ENCODE results near the gene VAT1. TPM values are rescaled to one million over a fixed set of nuclear protein-coding genes. Genes with fewer than 3 reads are reported as not detected.

Gene VAT1
- total and polyA plus RNA-seq, 9 of the 15 experiments (the other 6 are each of a cell fraction or from before 2014, with no cell fraction given): 29.4 to 153 (median 66.7) TPM

- no peak for DNase-seq (ENCODE audit: extremely low read depth in 1 of 4, low spot score in 3 of 4)
- Histone ChIP-seq H2AFZ (ENCODE audit: low read depth, low read length) (no peak overlapping the region), H3K36me3 (ENCODE audit: control insufficient read depth, insufficient read depth, low read length) (peaks cover 49% of the 10 kb centered on the region; the same call in 2 of the 3 replicates), H3K27ac (ENCODE audit: extremely low read depth, low read depth, low read length) (peak overlapping the region; percentile 83; the same call in 1 of the 3 replicates), H3K79me2 (ENCODE audit: control insufficient read depth, insufficient read depth, low read length) (peaks cover 40% of the 10 kb centered on the region), H3K9me3 (replicated peaks; ENCODE audit: control insufficient read depth, insufficient read depth, low read depth, low read length) (no peaks in the 10 kb centered on the region), H3K27me3 (ENCODE audit: control insufficient read depth in 2 of 2, insufficient read depth in 2 of 2, low read length in 2 of 2) (no peaks in the 10 kb centered on the region), H3K9me1 (ENCODE audit: control insufficient read depth, insufficient read depth, low read length) (peaks cover 10% of the 10 kb centered on the region), H3K4me2 (ENCODE audit: insufficient read depth, low read length) (peak overlapping the region; percentile 62; the same call in 1 of the 2 replicates), H3K4me1 (replicated peaks in 1 of 2; ENCODE audit: control insufficient read depth in 2 of 2, insufficient read depth in 2 of 2, low read length in 2 of 2) (peaks cover 34 to 53% of the 10 kb centered on the region in 2 experiments), H4K20me1 (replicated peaks; ENCODE audit: control insufficient read depth, insufficient read depth, low read length) (peaks cover 10% of the 10 kb centered on the region; the same call in 1 of the 2 replicates), H3K4me3 (no peak overlapping the region), H3K9ac (ENCODE audit: insufficient read depth in 1 of 2, low read depth in 2 of 2, low read length in 2 of 2) (peak overlapping the region in 1 of 2 experiments; percentile 30; a peak in 1 of 4 replicates)
- WGBS (ENCODE audit: insufficient coverage, low coverage, missing lambda C conversion rate): 16% methylated on average over 4 of the region's 4 CpGs
- BruUV-seq (replicated peaks): no TSS peak
- FAIRE-seq: no peak
- in situ Hi-C loops (cut with MboI) (loop anchor here (10.0 kb wide), 1 partner anchor 296 kb away; no protein-coding TSS in a partner anchor), intact Hi-C loops (cut with micrococcal nuclease) (no loop called here)
- no peak for ATAC-seq
- ChIA-PET CTCF (ENCODE audit: low intra/inter-chr PET ratio) (no interaction called here), POLR2A (interaction anchor here (1.2 to 6.7 kb wide), 4 partner anchors 8 to 297 kb away, joined by 3 to 79 read pairs (median 4); no protein-coding TSS in a partner anchor)
- TF ChIP-seq DEAF1 (CRISPR knock-in tag; IDR thresholded peaks at IDR 0.05) (no peak), NBN (IDR thresholded peaks at IDR 0.05; ENCODE audit: low read depth) (no peak), ZNF263 (CRISPR knock-in tag; IDR thresholded peaks at IDR 0.05; ENCODE audit: borderline replicate concordance) (no peak), FOXJ3 (CRISPR knock-in tag; IDR thresholded peaks at IDR 0.05) (no peak), TBL1XR1 (IDR thresholded peaks at IDR 0.05; ENCODE audit: low read length in 2 of 2) (no peak), ZNF277 (CRISPR knock-in tag; IDR thresholded peaks at IDR 0.05; ENCODE audit: borderline replicate concordance) (no peak), SOX6 (IDR thresholded peaks at IDR 0.05) (peak; percentile 32; the same call in 1 of the 2 replicates), SIX5 (IDR thresholded peaks at IDR 0.05; ENCODE audit: borderline replicate concordance in 1 of 2, insufficient read depth in 1 of 2, low read depth in 1 of 2, low read length in 2 of 2) (no peak), FOXM1 (IDR thresholded peaks at IDR 0.05; ENCODE audit: low read depth) (no peak), FOXM1 (CRISPR knock-in tag; IDR thresholded peaks at IDR 0.05; ENCODE audit: low read depth) (no peak), ESRRA (IDR thresholded peaks at IDR 0.05; ENCODE audit: borderline replicate concordance, low read depth) (no peak), ERF (CRISPR knock-in tag; IDR thresholded peaks at IDR 0.05) (no peak), NEUROD1 (IDR thresholded peaks at IDR 0.05; ENCODE audit: borderline replicate concordance, low read depth, low read length, partially characterized antibody) (no peak), EWSR1 (IDR thresholded peaks at IDR 0.05; ENCODE audit: borderline replicate concordance, low read depth, partially characterized antibody) (no peak)
- TF ChIP-seq, protein P1, sequence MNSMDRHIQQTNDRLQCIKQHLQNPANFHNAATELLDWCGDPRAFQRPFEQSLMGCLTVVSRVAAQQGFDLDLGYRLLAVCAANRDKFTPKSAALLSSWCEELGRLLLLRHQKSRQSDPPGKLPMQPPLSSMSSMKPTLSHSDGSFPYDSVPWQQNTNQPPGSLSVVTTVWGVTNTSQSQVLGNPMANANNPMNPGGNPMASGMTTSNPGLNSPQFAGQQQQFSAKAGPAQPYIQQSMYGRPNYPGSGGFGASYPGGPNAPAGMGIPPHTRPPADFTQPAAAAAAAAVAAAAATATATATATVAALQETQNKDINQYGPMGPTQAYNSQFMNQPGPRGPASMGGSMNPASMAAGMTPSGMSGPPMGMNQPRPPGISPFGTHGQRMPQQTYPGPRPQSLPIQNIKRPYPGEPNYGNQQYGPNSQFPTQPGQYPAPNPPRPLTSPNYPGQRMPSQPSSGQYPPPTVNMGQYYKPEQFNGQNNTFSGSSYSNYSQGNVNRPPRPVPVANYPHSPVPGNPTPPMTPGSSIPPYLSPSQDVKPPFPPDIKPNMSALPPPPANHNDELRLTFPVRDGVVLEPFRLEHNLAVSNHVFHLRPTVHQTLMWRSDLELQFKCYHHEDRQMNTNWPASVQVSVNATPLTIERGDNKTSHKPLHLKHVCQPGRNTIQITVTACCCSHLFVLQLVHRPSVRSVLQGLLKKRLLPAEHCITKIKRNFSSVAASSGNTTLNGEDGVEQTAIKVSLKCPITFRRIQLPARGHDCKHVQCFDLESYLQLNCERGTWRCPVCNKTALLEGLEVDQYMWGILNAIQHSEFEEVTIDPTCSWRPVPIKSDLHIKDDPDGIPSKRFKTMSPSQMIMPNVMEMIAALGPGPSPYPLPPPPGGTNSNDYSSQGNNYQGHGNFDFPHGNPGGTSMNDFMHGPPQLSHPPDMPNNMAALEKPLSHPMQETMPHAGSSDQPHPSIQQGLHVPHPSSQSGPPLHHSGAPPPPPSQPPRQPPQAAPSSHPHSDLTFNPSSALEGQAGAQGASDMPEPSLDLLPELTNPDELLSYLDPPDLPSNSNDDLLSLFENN (IDR thresholded peaks at IDR 0.05; ENCODE audit: low read depth in 2 of 2, low read length in 2 of 2): no peak
These were observed 3.3 kb downstream of the VAT1 start for GRCh38 chr17:43018932-43019331.

All from K562 (cell line).